ENCODE measurements around the gene CALD1. TPM values are rescaled to one million over a fixed set of nuclear protein-coding genes. Genes with fewer than 3 reads are reported as not detected.

Gene CALD1
- total RNA-seq, 1 experiment from 2014 or later, result 47.9 TPM

DNA sequence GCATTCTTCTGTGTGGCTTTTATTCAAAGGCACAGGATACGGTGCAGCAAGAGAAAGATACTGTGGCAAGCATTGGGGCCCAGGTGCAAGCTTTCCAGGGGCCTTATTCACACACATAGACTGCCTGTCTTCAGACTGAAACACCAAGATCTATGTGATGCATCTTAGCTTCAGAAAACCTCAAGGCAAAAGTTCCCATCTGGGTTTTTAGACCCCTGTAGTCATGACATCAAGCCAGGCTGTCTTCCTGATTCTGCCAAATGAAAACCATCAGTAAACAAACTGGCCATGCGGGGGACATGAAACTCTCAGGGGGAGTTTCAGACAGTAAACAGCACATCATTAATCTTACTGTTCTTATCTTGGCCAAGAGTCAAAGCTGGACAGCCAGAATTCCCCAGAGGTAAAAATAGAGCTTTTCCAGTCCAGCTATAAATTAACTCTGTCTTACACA, 216.7 kb downstream of the CALD1 start:
- ChIA-PET POLR2A (ENCODE audit: low non-redundant PET) (no interaction called here), CTCF (no interaction called here)
- Histone ChIP-seq H3K36me3 (ENCODE audit: insufficient read depth, low read length, poor library complexity, severe bottlenecking) (no peaks in the 10 kb centered on the region), H3K4me1 (ENCODE audit: insufficient read depth, low read length, poor library complexity, severe bottlenecking) (no peaks in the 10 kb centered on the region), H3K9me3 (ENCODE audit: low read depth, low read length, poor library complexity, severe bottlenecking) (no peaks in the 10 kb centered on the region), H3K27me3 (replicated peaks; ENCODE audit: insufficient read depth, low read depth, low read length, poor library complexity) (no peaks in the 10 kb centered on the region), H3K4me3 (ENCODE audit: low read depth, low read length, poor library complexity, severe bottlenecking) (no peak overlapping the region), H3K27ac (ENCODE audit: low read depth, low read length, poor library complexity, severe bottlenecking) (no peak overlapping the region)
- DNase-seq (ENCODE audit: low spot score), result no peak
- intact Hi-C loops (cut with micrococcal nuclease; ENCODE audit: unreplicated experiment), result no loop called here
- TF ChIP-seq EZH2 (IDR thresholded peaks at IDR 0.05; ENCODE audit: borderline replicate concordance, low read depth, low read length, poor library complexity, severe bottlenecking), result no peak
- TF ChIP-seq, protein P1, sequence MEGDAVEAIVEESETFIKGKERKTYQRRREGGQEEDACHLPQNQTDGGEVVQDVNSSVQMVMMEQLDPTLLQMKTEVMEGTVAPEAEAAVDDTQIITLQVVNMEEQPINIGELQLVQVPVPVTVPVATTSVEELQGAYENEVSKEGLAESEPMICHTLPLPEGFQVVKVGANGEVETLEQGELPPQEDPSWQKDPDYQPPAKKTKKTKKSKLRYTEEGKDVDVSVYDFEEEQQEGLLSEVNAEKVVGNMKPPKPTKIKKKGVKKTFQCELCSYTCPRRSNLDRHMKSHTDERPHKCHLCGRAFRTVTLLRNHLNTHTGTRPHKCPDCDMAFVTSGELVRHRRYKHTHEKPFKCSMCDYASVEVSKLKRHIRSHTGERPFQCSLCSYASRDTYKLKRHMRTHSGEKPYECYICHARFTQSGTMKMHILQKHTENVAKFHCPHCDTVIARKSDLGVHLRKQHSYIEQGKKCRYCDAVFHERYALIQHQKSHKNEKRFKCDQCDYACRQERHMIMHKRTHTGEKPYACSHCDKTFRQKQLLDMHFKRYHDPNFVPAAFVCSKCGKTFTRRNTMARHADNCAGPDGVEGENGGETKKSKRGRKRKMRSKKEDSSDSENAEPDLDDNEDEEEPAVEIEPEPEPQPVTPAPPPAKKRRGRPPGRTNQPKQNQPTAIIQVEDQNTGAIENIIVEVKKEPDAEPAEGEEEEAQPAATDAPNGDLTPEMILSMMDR (conservative IDR thresholded peaks at IDR 0.05; ENCODE audit: low read depth, low read length), result no peak
- BruUV-seq (replicated peaks), result no TSS peak

DNA sequence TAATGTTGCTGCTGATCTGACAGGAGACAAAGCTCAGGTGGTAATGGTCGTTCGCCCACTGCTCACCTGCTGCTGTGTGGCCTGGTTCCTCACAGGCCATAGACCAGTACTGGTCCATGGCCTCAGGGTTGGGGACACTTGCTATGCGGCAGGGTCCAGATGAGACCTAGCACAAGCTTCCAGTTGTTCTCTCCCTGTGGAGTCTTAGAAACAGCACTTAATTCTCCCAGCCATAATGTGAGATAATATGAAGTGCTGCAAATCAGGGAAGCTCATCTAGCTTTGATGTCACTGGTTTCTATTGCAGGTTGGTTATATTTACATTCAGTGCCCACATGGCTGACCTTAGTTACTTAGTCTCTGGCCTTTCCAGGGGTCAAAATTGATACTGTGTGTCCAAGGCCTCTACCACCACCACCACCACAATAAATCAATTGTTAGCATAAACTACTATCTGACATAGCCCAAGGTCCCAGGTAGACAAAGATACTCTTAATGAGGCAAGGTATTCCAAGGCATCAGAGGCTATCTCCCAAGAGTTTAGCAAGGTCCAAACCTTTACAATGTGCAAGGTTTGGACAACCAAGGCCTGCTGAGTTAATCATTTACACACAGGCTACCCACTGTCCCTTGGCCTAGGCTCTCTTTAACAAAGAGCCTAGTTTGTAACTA, 217.9 kb downstream of the CALD1 start:
- no peak overlapping the region for H3K4me3 ChIP-seq (ENCODE audit: low read depth, low read length, poor library complexity, severe bottlenecking)
- CTCF ChIA-PET, result no interaction called here
- no peak overlapping the region for H3K27ac ChIP-seq (ENCODE audit: low read depth, low read length, poor library complexity, severe bottlenecking)
- no peaks in the 10 kb centered on the region for H3K9me3 ChIP-seq (ENCODE audit: low read depth, low read length, poor library complexity, severe bottlenecking)
- BruUV-seq (replicated peaks), result no TSS peak
- no peaks in the 10 kb centered on the region for H3K27me3 ChIP-seq (replicated peaks; ENCODE audit: insufficient read depth, low read depth, low read length, poor library complexity)
- POLR2A ChIA-PET (ENCODE audit: low non-redundant PET), result no interaction called here
- no peaks in the 10 kb centered on the region for H3K4me1 ChIP-seq (ENCODE audit: insufficient read depth, low read length, poor library complexity, severe bottlenecking)
- no peak for DNase-seq (ENCODE audit: low spot score)
- intact Hi-C loops (cut with micrococcal nuclease; ENCODE audit: unreplicated experiment), result no loop called here
- no peak for TF ChIP-seq EZH2 (IDR thresholded peaks at IDR 0.05; ENCODE audit: borderline replicate concordance, low read depth, low read length, poor library complexity, severe bottlenecking)
- TF ChIP-seq, protein P1 (conservative IDR thresholded peaks at IDR 0.05; ENCODE audit: low read depth, low read length), result no peak
- H3K36me3 ChIP-seq (ENCODE audit: insufficient read depth, low read length, poor library complexity, severe bottlenecking), result no peaks in the 10 kb centered on the region

DNA sequence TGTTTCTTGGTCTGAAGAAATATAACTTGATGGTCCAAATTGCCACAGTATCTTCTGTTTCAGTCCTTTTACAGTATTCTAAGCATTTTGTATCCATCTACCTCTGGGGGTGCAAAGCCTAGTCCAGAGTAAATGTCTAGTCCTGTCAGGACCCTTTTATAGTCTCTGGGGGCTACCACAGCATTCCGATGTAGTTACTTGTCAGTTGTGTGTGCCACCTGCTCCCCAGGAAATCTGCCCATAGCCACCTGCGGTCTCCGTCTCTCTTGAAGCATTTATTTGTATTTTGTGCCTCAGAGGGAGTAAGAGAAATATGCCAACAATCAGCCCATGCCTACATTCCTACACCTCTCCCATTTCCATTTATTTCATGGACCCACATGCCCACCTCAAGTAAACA, 219.7 kb downstream of the CALD1 start:
- POLR2A ChIA-PET (ENCODE audit: low non-redundant PET), result no interaction called here
- TF ChIP-seq EZH2 (IDR thresholded peaks at IDR 0.05; ENCODE audit: borderline replicate concordance, low read depth, low read length, poor library complexity, severe bottlenecking), result no peak
- TF ChIP-seq, protein P1 (conservative IDR thresholded peaks at IDR 0.05; ENCODE audit: low read depth, low read length), result no peak
- Histone ChIP-seq H3K4me3 (ENCODE audit: low read depth, low read length, poor library complexity, severe bottlenecking) (no peak overlapping the region), H3K9me3 (ENCODE audit: low read depth, low read length, poor library complexity, severe bottlenecking) (no peaks in the 10 kb centered on the region), H3K27ac (ENCODE audit: low read depth, low read length, poor library complexity, severe bottlenecking) (no peak overlapping the region), H3K36me3 (ENCODE audit: insufficient read depth, low read length, poor library complexity, severe bottlenecking) (no peaks in the 10 kb centered on the region), H3K4me1 (ENCODE audit: insufficient read depth, low read length, poor library complexity, severe bottlenecking) (no peaks in the 10 kb centered on the region), H3K27me3 (replicated peaks; ENCODE audit: insufficient read depth, low read depth, low read length, poor library complexity) (no peaks in the 10 kb centered on the region)
- BruUV-seq (replicated peaks), result no TSS peak
- intact Hi-C loops (cut with micrococcal nuclease; ENCODE audit: unreplicated experiment), result no loop called here
- no peak for DNase-seq (ENCODE audit: low spot score)
- CTCF ChIA-PET, result no interaction called here
